HG02973 (cell line): ENCODE results near the gene SLC12A4.

Experiments
- ATAC-seq: cut with Tn5 transposase; IDR thresholded peaks from one replicate; pipeline ENCODE4 v1.9.1; 2021; ENCODE audit warnings: moderate library complexity; ENCODE audit not compliant: unreplicated experiment

The SLC12A4 gene

GRCh38 chr16:67963662-67964321 is 4.6 kb downstream of the SLC12A4 start:
- ATAC-seq = no peak

GRCh38 chr16:67963292-67963661 is 5.2 kb downstream of the SLC12A4 start:
- ATAC-seq = no peak

- ATAC-seq = no peak
Measured at GRCh38 chr16:67962135-67962534, 6.3 kb downstream of the SLC12A4 start.

DNA sequence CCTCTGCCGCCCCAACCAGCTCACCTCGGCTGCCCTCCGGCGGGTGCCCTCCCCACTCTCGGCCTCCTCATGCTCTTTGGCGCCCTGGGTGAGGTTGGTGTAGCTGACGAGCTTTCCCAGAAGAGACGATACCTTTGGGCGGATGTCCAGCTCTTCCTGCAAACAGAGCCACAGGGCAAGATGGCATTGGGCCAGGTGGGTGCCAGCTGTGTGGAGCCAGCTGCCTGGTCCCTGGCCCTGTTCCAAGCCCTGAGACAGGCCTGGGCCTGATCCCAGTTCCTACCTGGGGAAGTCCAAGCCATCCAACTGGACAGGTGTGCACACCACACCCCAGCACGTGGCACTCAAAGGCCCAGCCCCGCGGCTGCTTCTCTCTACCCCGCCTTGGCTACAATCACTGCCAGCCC is 6.9 kb downstream of the SLC12A4 start:
- ATAC-seq = no peak

DNA sequence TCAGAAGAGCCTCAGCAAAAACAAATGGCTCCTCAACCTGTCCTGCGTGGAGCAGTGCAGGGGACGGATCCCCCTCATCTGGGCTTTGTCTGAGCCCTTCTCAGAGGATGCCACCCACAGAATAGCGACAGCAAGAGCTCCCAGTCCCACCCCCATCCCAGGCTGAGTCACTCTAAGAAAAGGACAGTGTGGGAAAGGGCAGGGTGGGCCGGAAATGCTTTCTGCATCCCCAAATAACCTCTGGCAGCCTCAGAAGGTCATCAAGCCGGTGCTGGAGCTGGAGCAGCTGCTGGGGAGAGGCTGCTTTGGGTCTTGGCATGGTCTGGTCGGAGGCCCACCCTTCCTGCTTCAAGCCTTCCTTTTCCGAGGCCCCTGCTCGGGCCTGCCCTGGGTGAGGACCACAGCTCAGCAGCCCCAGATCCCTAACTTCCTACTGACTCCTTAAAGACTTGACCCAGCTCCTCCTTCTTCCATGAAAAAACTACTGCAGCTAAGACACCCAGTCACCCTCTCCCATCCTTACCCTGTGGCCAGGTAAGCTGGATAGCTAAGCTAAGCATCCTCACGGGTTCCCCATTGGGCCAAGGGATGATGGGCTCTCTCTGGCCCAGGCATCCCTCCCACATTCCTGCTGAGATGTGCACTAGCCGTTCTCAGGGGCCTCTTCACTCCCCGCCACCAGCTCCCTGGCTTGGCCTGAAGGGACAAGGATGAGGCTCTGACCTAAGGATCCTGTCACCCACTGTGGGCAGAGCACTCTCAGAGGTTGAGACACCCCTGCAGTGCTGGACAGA is 8.7 kb downstream of the SLC12A4 start:
- ATAC-seq = no peak

GRCh38 chr16:67957622-67958021 is 10.8 kb downstream of the SLC12A4 start:
- no peak for ATAC-seq

DNA sequence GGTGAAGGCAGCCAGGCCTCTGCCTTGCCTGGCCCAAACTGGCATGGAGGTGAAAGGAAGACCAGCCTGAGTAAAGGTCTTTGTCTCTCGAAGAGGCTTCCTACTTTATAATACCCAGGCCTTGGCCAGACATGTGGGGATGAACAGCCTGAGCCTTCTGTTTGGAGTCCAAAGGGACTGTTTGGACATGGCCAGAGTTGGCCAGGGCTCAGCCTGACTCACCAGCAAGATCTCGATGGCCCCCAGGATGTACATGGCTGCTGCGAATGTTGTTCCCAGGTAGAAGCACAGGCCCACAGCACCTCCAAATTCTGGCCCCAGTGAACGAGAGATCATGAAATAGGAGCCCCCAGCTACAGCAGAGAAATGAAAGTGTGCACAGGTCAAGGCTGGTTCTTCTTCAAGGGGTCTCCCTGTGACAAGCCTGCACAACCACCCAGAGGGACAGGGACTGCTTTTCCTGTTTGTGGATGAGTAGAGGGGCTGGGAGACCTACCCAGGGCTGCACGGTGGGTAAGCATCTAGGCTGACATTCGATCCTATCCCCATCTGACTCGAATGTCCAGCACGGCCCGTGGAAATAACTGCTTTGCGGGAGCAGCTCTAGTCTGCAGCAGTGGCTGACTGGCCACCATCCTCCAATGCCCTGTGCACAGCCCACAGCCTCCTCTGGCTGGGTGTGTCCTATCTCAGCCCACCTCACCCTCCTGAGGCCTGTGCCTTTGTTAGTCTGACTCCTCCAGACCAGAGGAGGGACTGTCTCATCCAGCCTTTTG is 13.8 kb downstream of the SLC12A4 start:
- ATAC-seq = no peak

GRCh38 chr16:67953641-67954375 is 14.6 kb downstream of the SLC12A4 start:
- ATAC-seq = no peak

GRCh38 chr16:67951485-67951884 is 17.0 kb downstream of the SLC12A4 start:
- ATAC-seq = no peak

DNA sequence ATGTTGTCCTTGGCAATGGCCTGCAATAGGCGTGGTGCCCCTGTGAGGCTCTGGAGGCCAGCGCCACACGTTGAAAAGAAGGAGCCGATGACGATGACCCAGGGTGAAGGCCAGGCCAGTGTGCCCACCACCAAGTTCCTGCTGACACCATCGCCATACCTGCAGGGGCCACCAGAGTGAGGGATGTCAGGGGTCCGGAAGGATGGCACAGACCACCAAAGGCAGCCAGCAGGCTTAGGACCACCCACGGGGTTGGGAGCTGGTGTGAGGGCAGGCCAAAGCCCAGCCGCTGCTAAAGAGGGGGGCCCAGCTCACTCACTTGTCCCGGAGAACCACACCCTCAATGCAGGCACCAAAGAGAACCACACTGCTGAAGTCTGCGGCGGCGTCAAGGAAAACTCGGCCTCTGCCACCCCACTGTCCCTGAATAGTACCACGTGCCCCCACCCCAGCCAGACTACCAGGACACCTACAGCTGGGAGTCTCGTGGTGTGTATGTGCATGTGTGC is 18.0 kb downstream of the SLC12A4 start:
- no peak for ATAC-seq

DNA sequence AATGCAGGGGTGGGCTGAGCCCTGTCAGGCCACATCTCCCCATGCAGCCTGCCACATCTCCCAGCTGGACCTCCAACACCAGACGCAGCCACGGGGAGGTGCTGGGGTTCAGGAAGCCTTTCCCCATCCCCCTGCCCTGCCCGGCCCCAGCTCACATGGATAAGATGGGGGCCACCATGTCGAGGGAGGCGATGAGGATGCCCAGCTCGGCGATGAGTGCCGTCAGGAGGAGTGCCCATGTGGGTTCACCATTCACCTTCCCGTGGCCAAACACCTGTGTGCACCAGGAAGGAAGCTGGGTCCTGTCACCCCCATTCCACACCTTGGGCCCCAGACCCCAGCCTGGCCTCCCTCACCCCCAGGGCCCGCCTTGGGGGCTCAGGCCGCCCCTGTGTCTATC is 18.8 kb downstream of the SLC12A4 start:
- no peak for ATAC-seq

- ATAC-seq = no peak
Measured at GRCh38 chr16:67948015-67948414, 20.4 kb downstream of the SLC12A4 start.

DNA sequence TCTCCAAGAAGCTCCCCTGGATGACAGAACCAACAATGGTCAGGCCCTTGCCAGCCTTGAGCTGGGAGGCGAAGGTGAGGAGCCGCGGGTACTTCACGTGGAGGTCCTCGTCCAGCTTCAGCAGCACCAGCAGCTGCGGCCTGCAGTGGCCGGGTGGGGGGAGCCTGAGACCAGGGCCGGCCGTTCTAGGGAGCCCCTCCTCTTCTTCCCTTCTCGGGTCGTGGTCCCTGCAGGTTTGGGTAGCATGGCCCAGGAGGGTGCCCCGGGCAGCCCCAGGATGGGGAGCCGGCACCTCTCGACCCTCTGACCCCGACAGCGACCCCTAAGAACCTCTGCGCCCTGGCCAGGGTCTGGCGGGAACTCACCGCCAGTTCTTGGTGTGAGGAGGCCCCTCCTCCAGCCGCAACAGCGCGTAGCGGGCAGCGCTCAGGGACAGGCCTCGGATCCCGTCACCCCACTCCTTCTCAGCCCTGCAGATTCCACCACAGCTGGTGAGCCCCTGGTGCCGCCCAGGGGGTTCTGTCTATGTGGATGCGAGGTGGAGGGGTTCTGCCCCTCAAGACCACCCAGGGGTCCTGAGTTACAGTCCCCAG is 21.4 kb downstream of the SLC12A4 start:
- no peak for ATAC-seq

DNA sequence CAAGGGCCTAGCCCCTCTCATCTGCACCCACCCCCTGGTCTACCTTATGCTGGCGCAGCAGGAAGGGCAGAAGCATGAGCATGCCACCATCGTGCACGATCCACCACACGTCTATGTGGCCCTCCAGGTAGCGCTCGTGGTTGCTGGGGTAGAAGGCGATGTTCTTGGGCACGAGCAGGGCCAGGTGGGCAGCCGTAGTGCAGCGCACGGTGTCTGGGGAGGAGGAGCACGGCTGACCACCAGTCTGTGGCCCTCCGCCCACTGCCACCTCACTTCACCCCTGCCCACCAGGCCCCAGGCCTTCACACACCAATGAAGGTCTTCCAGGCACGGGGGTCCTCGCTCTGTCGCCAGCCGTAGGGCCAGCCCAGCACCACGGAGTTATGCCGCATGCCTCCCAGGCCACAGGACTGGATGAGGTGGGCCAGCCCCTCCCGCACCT is 22.3 kb downstream of the SLC12A4 start:
- no peak for ATAC-seq

DNA sequence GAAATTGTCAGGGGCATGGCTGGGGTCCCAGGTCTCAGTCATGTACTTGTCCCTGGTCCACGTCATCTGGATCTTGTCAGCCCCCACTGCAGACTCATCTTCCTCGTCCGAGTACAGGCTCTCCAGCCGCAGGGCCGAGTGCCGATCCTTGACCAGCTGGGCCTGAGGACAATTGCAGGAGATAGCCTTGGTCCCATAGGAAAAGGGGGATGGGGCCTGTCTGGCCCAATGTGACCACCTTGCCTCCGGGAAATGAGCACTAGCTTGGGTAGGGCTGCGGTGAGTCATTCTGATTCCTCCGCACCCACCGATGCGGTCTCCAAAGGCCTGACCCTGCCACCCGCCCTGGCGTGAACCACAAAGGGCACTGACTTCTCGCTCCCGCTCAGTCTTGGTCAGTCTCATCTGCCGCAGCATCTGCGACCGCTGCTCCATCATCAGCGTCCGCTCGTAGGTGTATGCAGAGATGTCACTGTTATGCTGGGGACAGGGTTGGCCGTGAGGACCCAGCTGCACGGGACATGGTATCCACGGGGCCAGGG is 23.0 kb downstream of the SLC12A4 start:
- no peak for ATAC-seq

GRCh38 chr16:67944690-67945391 is 23.6 kb downstream of the SLC12A4 start:
- no peak for ATAC-seq

- ATAC-seq = no peak
Measured at GRCh38 chr16:67943619-67944504, 24.6 kb downstream of the SLC12A4 start, which contains the start of gene LCAT. Gene LCAT, minus strand, starts transcription at chr16:67944120. Its CDS starts 19 bp downstream, at chr16:67944101.

GRCh38 chr16:67943256-67943618 is 25.2 kb downstream of the SLC12A4 start:
- no peak for ATAC-seq
